ENCODE measurements around the gene TUBB6.
A peak's percentile ranks its signal among the peaks of the same experiment; 100 is the strongest.

TUBB6 gene

GRCh38 chr18:12307701-12308385 lies at the start of gene TUBB6:
TSS of gene TUBB6 (plus strand) at chr18:12308241. CDS start at chr18:12308293, 52 bp downstream.
- peak in 1 of 14 donors; percentile 26 for DNase-seq

- DNase-seq: no peak
Measured at GRCh38 chr18:12258719-12259705, 49.0 kb upstream of the TUBB6 start.

- no peak for DNase-seq
Measured at GRCh38 chr18:12262748-12263147, 45.3 kb upstream of the TUBB6 start.

GRCh38 chr18:12264864-12265263 lies 43.2 kb upstream of the TUBB6 start:
- DNase-seq: no peak

- DNase-seq: peak in 8 of 14 donors; percentile 23 to 75 (median 42)
Measured at GRCh38 chr18:12271376-12272235, 36.4 kb upstream of the TUBB6 start.

GRCh38 chr18:12274793-12275192 lies 33.2 kb upstream of the TUBB6 start:
- DNase-seq: no peak

- DNase-seq: no peak
Measured at GRCh38 chr18:12276736-12277554, 31.1 kb upstream of the TUBB6 start.

GRCh38 chr18:12278215-12278671 lies 29.8 kb upstream of the TUBB6 start:
- no peak for DNase-seq

- DNase-seq: peak in 11 of 14 donors; percentile 9 to 85 (median 56)
Measured at GRCh38 chr18:12278741-12279682, 29.0 kb upstream of the TUBB6 start.

- DNase-seq: no peak
Measured at GRCh38 chr18:12279781-12280531, 28.1 kb upstream of the TUBB6 start.

GRCh38 chr18:12281861-12282260 lies 26.2 kb upstream of the TUBB6 start:
- no peak for DNase-seq

- no peak for DNase-seq
Measured at GRCh38 chr18:12282442-12283039, 25.5 kb upstream of the TUBB6 start.

- DNase-seq: no peak
Measured at GRCh38 chr18:12283256-12283655, 24.8 kb upstream of the TUBB6 start.

GRCh38 chr18:12283666-12284065 lies 24.4 kb upstream of the TUBB6 start:
- DNase-seq: no peak

GRCh38 chr18:12287131-12287681 lies 20.8 kb upstream of the TUBB6 start:
- DNase-seq: no peak

- DNase-seq: peak in 1 of 14 donors; percentile 7
Measured at GRCh38 chr18:12287684-12288402, 20.2 kb upstream of the TUBB6 start.

GRCh38 chr18:12288403-12288755 lies 19.7 kb upstream of the TUBB6 start:
- DNase-seq: no peak

GRCh38 chr18:12290086-12290485 lies 18.0 kb upstream of the TUBB6 start:
- no peak for DNase-seq

Measured in C1 segment of cervical spinal cord (tissue), 14 donors.